ENCODE results near the gene CSTF2T. TPM values are rescaled to one million over a fixed set of nuclear protein-coding genes. Genes with fewer than 3 reads are reported as not detected.

The CSTF2T gene
- total RNA-seq, 1 experiment from 2014 or later: 27.5 TPM

GRCh38 chr10:51687296-51687695 is 12.1 kb downstream of the CSTF2T start:
- no peak for DNase-seq (ENCODE audit: low spot score)
- POLR2A ChIA-PET: no interaction called here
- TF ChIP-seq ATF1 (CRISPR knock-in tag; IDR thresholded peaks at IDR 0.05) (no peak), ZSCAN18 (CRISPR knock-in tag; IDR thresholded peaks at IDR 0.05) (no peak), RELA (CRISPR knock-in tag; IDR thresholded peaks at IDR 0.05; ENCODE audit: borderline replicate concordance) (no peak), CBFB (CRISPR knock-in tag; IDR thresholded peaks at IDR 0.05; ENCODE audit: low read depth) (no peak), ETV6 (CRISPR knock-in tag; IDR thresholded peaks at IDR 0.05) (no peak), ZNF512 (CRISPR knock-in tag; IDR thresholded peaks at IDR 0.05; ENCODE audit: borderline replicate concordance) (no peak), SOX15 (CRISPR knock-in tag; IDR thresholded peaks at IDR 0.05) (no peak)

GRCh38 chr10:51685768-51686167 is 13.6 kb downstream of the CSTF2T start:
- Mint-ChIP-seq H3K27ac (no peak overlapping the region), H3K4me1 (peaks cover 5% of the 10 kb centered on the region)
- DNase-seq (ENCODE audit: low spot score): no peak

More at GRCh38 chr10:51687296-51687695, 12.1 kb downstream of the CSTF2T start:
- Mint-ChIP-seq H3K36me3 (peaks cover 8% of the 10 kb centered on the region), H3K4me3 (no peak overlapping the region), H3K4me1 (peaks cover 5% of the 10 kb centered on the region), H3K27ac (no peak overlapping the region), H3K9me3 (peaks cover 20% of the 10 kb centered on the region), H3K27me3 (ENCODE audit: low read depth) (no peaks in the 10 kb centered on the region)
- CTCF ChIA-PET: no interaction called here
- ATAC-seq: no peak

More at GRCh38 chr10:51685768-51686167, 13.6 kb downstream of the CSTF2T start:
- Mint-ChIP-seq H3K4me3 (no peak overlapping the region), H3K9me3 (peaks cover 20% of the 10 kb centered on the region), H3K27me3 (ENCODE audit: low read depth) (no peaks in the 10 kb centered on the region), H3K36me3 (peaks cover 8% of the 10 kb centered on the region)
- no peak for TF ChIP-seq GTF2I (CRISPR knock-in tag; conservative IDR thresholded peaks at IDR 0.05)
- no peak for TF ChIP-seq TCF7 (CRISPR knock-in tag; IDR thresholded peaks at IDR 0.05; ENCODE audit: low read depth)
- no peak for TF ChIP-seq FOXP4 (CRISPR knock-in tag; IDR thresholded peaks at IDR 0.05)
- TF ChIP-seq RELA (CRISPR knock-in tag; IDR thresholded peaks at IDR 0.05; ENCODE audit: borderline replicate concordance): no peak
- no peak for TF ChIP-seq TEAD4 (CRISPR knock-in tag; IDR thresholded peaks at IDR 0.05)
- no peak for TF ChIP-seq FOXJ3 (CRISPR knock-in tag; IDR thresholded peaks at IDR 0.05; ENCODE audit: borderline replicate concordance)
- TF ChIP-seq PRRX2 (CRISPR knock-in tag; IDR thresholded peaks at IDR 0.05): no peak
- no peak for TF ChIP-seq CBFB (CRISPR knock-in tag; IDR thresholded peaks at IDR 0.05; ENCODE audit: low read depth)
- no peak for TF ChIP-seq ETV6 (CRISPR knock-in tag; IDR thresholded peaks at IDR 0.05)
- TF ChIP-seq ZMAT4 (CRISPR knock-in tag; IDR thresholded peaks at IDR 0.05): no peak
- no peak for TF ChIP-seq ATF3 (CRISPR knock-in tag; conservative IDR thresholded peaks at IDR 0.05)
- no peak for TF ChIP-seq KAT7 (CRISPR knock-in tag; IDR thresholded peaks at IDR 0.05; ENCODE audit: borderline replicate concordance)
- no peak for ATAC-seq
- ChIA-PET POLR2A (no interaction called here), CTCF (no interaction called here)

Data from WTC11 (cell line).